ENCODE results near the gene ADGRB3. TPM values are rescaled to one million over a fixed set of nuclear protein-coding genes. Genes with fewer than 3 reads are reported as not detected.

The ADGRB3 gene
- total and polyA plus RNA-seq, 10 of the 15 experiments (the other 5 are each of a cell fraction or from before 2014, with no cell fraction given) = 0.03 to 0.06 TPM; not detected in 8

DNA sequence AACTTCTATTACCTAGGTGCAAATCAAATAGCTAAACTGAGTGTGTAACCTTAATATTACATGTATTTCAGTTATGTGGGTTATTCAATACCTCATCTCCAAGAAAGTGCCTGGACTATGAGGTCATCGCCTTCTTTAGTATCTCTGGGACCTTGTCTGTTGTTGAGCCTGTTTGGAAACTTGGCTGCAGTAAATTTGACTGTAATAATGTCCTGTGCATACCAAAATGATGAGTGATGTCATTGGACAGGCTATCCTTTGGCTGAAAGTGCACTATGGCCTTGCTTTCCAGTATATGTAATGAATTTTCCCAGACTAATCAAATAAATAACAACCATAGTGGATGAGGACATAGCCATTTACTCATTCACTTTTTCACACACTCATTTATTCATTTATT, 455.1 kb downstream of the ADGRB3 start:
- in situ Hi-C loops (cut with MboI) = no loop called here

More for the DNA sequence above, 455.1 kb downstream of the ADGRB3 start:
- no peak for DNase-seq (ENCODE audit: low read depth, low spot score)
- Histone ChIP-seq H2AFZ (ENCODE audit: control insufficient read depth, low read depth, low read length) (no peak overlapping the region), H3K9me3 (replicated peaks; ENCODE audit: control insufficient read depth, insufficient read depth, low read length) (no peaks in the 10 kb centered on the region), H3K4me3 (no peak overlapping the region), H4K20me1 (ENCODE audit: control insufficient read depth, insufficient read depth) (no peaks in the 10 kb centered on the region), H3K79me2 (ENCODE audit: control insufficient read depth, insufficient read depth, low read length) (no peaks in the 10 kb centered on the region), H3K4me1 (ENCODE audit: control insufficient read depth, insufficient read depth, low read length) (no peaks in the 10 kb centered on the region), H3K27ac (ENCODE audit: control insufficient read depth, insufficient read depth) (no peak overlapping the region), H3K36me3 (ENCODE audit: control insufficient read depth in 2 of 2, insufficient read depth in 2 of 2, low read length in 1 of 2) (no peaks in the 10 kb centered on the region), H3K9ac (ENCODE audit: control insufficient read depth, insufficient read depth, low read length) (no peak overlapping the region), H3K27me3 (replicated peaks in 1 of 2; ENCODE audit: control insufficient read depth in 2 of 2, insufficient read depth in 2 of 2, low read length in 1 of 2) (no peaks in the 10 kb centered on the region), H3K4me2 (ENCODE audit: control insufficient read depth, insufficient read depth) (no peak overlapping the region)
- intact Hi-C loops (cut with micrococcal nuclease; ENCODE audit: unreplicated experiment) = no loop called here
- no peak for FAIRE-seq
- CTCF ChIA-PET = no interaction called here
- SMC1A ChIA-PET (ENCODE audit: uncharacterized antibody, unreplicated experiment) = no interaction called here
- POLR2A ChIA-PET = no interaction called here
- TF ChIP-seq MYC (IDR thresholded peaks at IDR 0.05; ENCODE audit: insufficient read depth, insufficient read length, insufficient replicate concordance, low read length, severe bottlenecking) (no peak), SMC3 (IDR thresholded peaks at IDR 0.05; ENCODE audit: borderline replicate concordance, low read length) (no peak), YBX1 (IDR thresholded peaks at IDR 0.05) (no peak), TCF3 (IDR thresholded peaks at IDR 0.05; ENCODE audit: borderline replicate concordance, insufficient read depth, low read depth, low read length) (no peak), FOS (IDR thresholded peaks at IDR 0.05; ENCODE audit: borderline replicate concordance, extremely low read depth, insufficient read length) (no peak), MYB (IDR thresholded peaks at IDR 0.05; ENCODE audit: borderline replicate concordance, low read depth, low read length) (no peak), MTA3 (IDR thresholded peaks at IDR 0.05; ENCODE audit: borderline replicate concordance, low read length) (no peak), RAD51 (IDR thresholded peaks at IDR 0.05) (no peak), ASH2L (IDR thresholded peaks at IDR 0.05; ENCODE audit: borderline replicate concordance, low read depth) (no peak), MEF2A (IDR thresholded peaks at IDR 0.05; ENCODE audit: insufficient read depth, low read depth, low read length) (no peak), HCFC1 (IDR thresholded peaks at IDR 0.05; ENCODE audit: low read length) (no peak), LARP7 (IDR thresholded peaks at IDR 0.05) (no peak), SUPT20H (IDR thresholded peaks at IDR 0.05; ENCODE audit: borderline replicate concordance, control insufficient read depth, low read depth, low read length) (no peak), BMI1 (IDR thresholded peaks at IDR 0.05; ENCODE audit: borderline replicate concordance) (no peak)
- TF ChIP-seq, protein P1, sequence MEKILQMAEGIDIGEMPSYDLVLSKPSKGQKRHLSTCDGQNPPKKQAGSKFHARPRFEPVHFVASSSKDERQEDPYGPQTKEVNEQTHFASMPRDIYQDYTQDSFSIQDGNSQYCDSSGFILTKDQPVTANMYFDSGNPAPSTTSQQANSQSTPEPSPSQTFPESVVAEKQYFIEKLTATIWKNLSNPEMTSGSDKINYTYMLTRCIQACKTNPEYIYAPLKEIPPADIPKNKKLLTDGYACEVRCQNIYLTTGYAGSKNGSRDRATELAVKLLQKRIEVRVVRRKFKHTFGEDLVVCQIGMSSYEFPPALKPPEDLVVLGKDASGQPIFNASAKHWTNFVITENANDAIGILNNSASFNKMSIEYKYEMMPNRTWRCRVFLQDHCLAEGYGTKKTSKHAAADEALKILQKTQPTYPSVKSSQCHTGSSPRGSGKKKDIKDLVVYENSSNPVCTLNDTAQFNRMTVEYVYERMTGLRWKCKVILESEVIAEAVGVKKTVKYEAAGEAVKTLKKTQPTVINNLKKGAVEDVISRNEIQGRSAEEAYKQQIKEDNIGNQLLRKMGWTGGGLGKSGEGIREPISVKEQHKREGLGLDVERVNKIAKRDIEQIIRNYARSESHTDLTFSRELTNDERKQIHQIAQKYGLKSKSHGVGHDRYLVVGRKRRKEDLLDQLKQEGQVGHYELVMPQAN (conservative IDR thresholded peaks at IDR 0.05) = no peak
- TF ChIP-seq, protein P2, sequence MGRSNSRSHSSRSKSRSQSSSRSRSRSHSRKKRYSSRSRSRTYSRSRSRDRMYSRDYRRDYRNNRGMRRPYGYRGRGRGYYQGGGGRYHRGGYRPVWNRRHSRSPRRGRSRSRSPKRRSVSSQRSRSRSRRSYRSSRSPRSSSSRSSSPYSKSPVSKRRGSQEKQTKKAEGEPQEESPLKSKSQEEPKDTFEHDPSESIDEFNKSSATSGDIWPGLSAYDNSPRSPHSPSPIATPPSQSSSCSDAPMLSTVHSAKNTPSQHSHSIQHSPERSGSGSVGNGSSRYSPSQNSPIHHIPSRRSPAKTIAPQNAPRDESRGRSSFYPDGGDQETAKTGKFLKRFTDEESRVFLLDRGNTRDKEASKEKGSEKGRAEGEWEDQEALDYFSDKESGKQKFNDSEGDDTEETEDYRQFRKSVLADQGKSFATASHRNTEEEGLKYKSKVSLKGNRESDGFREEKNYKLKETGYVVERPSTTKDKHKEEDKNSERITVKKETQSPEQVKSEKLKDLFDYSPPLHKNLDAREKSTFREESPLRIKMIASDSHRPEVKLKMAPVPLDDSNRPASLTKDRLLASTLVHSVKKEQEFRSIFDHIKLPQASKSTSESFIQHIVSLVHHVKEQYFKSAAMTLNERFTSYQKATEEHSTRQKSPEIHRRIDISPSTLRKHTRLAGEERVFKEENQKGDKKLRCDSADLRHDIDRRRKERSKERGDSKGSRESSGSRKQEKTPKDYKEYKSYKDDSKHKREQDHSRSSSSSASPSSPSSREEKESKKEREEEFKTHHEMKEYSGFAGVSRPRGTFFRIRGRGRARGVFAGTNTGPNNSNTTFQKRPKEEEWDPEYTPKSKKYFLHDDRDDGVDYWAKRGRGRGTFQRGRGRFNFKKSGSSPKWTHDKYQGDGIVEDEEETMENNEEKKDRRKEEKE (IDR thresholded peaks at IDR 0.05) = no peak
- TF ChIP-seq, protein P3, sequence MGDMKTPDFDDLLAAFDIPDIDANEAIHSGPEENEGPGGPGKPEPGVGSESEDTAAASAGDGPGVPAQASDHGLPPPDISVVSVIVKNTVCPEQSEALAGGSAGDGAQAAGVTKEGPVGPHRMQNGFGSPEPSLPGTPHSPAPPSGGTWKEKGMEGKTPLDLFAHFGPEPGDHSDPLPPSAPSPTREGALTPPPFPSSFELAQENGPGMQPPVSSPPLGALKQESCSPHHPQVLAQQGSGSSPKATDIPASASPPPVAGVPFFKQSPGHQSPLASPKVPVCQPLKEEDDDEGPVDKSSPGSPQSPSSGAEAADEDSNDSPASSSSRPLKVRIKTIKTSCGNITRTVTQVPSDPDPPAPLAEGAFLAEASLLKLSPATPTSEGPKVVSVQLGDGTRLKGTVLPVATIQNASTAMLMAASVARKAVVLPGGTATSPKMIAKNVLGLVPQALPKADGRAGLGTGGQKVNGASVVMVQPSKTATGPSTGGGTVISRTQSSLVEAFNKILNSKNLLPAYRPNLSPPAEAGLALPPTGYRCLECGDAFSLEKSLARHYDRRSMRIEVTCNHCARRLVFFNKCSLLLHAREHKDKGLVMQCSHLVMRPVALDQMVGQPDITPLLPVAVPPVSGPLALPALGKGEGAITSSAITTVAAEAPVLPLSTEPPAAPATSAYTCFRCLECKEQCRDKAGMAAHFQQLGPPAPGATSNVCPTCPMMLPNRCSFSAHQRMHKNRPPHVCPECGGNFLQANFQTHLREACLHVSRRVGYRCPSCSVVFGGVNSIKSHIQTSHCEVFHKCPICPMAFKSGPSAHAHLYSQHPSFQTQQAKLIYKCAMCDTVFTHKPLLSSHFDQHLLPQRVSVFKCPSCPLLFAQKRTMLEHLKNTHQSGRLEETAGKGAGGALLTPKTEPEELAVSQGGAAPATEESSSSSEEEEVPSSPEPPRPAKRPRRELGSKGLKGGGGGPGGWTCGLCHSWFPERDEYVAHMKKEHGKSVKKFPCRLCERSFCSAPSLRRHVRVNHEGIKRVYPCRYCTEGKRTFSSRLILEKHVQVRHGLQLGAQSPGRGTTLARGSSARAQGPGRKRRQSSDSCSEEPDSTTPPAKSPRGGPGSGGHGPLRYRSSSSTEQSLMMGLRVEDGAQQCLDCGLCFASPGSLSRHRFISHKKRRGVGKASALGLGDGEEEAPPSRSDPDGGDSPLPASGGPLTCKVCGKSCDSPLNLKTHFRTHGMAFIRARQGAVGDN (IDR thresholded peaks at IDR 0.05) = no peak
- RAD21 ChIA-PET (ENCODE audit: unreplicated experiment) = no interaction called here
- no TSS peak for BruUV-seq (replicated peaks)
- ATAC-seq = no peak
- 4% methylated on average over 1 of the region's 1 CpG for WGBS (ENCODE audit: insufficient coverage, insufficient replicate concordance, low lambda C conversion rate, missing lambda C conversion rate)
